K562 (cell line): ENCODE measurements around the gene COG7. TPM values are rescaled to one million over a fixed set of nuclear protein-coding genes. Genes with fewer than 3 reads are reported as not detected.

ENCODE experiments used
- ATAC-seq: fragments of 200-7000 bp; cut with Tn5 transposase; 3 replicates; pipeline ENCODE4 v1.9.1; 2020; ENCODE audit warnings: moderate library complexity
- Bru-seq: library from RNA; stranded (reverse); fragments of 400-500 nt; gene quantifications from one replicate; lab custom pipeline; 2021; lab: Mats Ljungman, UMichigan
- BruChase-seq, 2 experiments: library from RNA; stranded (reverse); fragments of 400-500 nt; gene quantifications; one replicate each; lab custom pipeline; 2021; lab: Mats Ljungman, UMichigan
- BruUV-seq: library from RNA; stranded (reverse); fragments of 400-500 nt; replicated peaks from 2 replicates; lab custom pipeline; 2021; lab: Mats Ljungman, UMichigan
- CTCF ChIA-PET: fragments of 300-600 bp; formaldehyde crosslinking; extraction: SDS; loops from one replicate; lab custom pipeline; 2021; ENCODE audit warnings: low intra/inter-chr PET ratio; lab: Yijun Ruan, JAX
- POLR2A ChIA-PET: fragments of 300-600, 350-650 bp; sonication (Branson Sonifier 250); formaldehyde crosslinking; extraction: SDS; loops from one replicate; lab custom pipeline; 2021; ENCODE audit warnings: antibody characterized with exemption, inconsistent platforms; lab: Yijun Ruan, JAX
- DNase-seq, 4 experiments: peaks; one replicate each; pipeline versions ENCODE4 v3.0.0 to v3.0.0-alpha.2; 2011 to 2018; ENCODE audit warnings: low spot score in 3 of 4, mixed read lengths in 3 of 4; ENCODE audit errors: extremely low read depth in 1 of 4
- FAIRE-seq: peaks from 2 replicates; lab custom pipeline; 2011; peaks lifted over from hg19 to GRCh38; lab: Jason Lieb, UNC
- H2AFZ ChIP-seq: 2 replicates; pipeline ENCODE4 v1.6.0; 2011; ENCODE audit warnings: low read depth, low read length, control low read depth, inconsistent platforms
- H3K27ac ChIP-seq: fragments of 200-600 bp; 3 replicates; pipeline ENCODE4 v1.8.0; 2011; ENCODE audit warnings: low read depth, mild to moderate bottlenecking, control low read depth, inconsistent platforms, low read length, moderate library complexity, mixed read lengths; ENCODE audit errors: extremely low read depth
- H3K27me3 ChIP-seq, 2 experiments: fragments of 300-600 bp in 1 of 2; 2 replicates in 1 of 2; 3 replicates in 1 of 2; pipeline versions ENCODE4 v1.6.0 to v1.8.0; 2011; ENCODE audit warnings: inconsistent platforms in 2 of 2, low read length in 2 of 2, mild to moderate bottlenecking in 1 of 2, mixed read lengths in 1 of 2, moderate library complexity in 1 of 2; ENCODE audit not compliant: control insufficient read depth in 2 of 2, insufficient read depth in 2 of 2
- H3K36me3 ChIP-seq: fragments of 300-600 bp; 3 replicates; pipeline ENCODE4 v1.8.0; 2011; ENCODE audit warnings: mild to moderate bottlenecking, low read length, inconsistent platforms; ENCODE audit not compliant: control insufficient read depth, insufficient read depth
- H3K4me1 ChIP-seq, 2 experiments: fragments of 200-600 bp in 1 of 2; replicated peaks in 1 of 2; 2 replicates in 1 of 2; 3 replicates in 1 of 2; pipeline versions ENCODE4 v1.5.1 to v1.8.0; 2011; ENCODE audit warnings: inconsistent platforms in 2 of 2, low read length in 2 of 2, mild to moderate bottlenecking in 1 of 2, mixed read lengths in 1 of 2, moderate library complexity in 1 of 2; ENCODE audit not compliant: control insufficient read depth in 2 of 2, insufficient read depth in 2 of 2
- H3K4me2 ChIP-seq: 2 replicates; pipeline ENCODE4 v1.6.1; 2011; ENCODE audit warnings: low read length, control low read depth, inconsistent platforms, mixed read lengths; ENCODE audit not compliant: insufficient read depth
- H3K4me3 ChIP-seq: fragments of 200-600 bp; sonication (generic), shearing (Covaris generic); 2 replicates; pipeline ENCODE4 v1.5.1; 2016; ENCODE audit warnings: control low read depth, inconsistent platforms
- H3K79me2 ChIP-seq: fragments of 200-600 bp; 3 replicates; pipeline ENCODE4 v1.8.0; 2011; ENCODE audit warnings: low read length, inconsistent platforms; ENCODE audit not compliant: control insufficient read depth, insufficient read depth
- H3K9ac ChIP-seq, 2 experiments: 2 replicates each; pipeline versions ENCODE4 v1.6.0 to v1.6.1; 2011; ENCODE audit warnings: low read depth in 2 of 2, low read length in 2 of 2, control low read depth in 1 of 2, inconsistent platforms in 1 of 2, mild to moderate bottlenecking in 1 of 2, mixed read lengths in 1 of 2; ENCODE audit not compliant: insufficient read depth in 1 of 2
- H3K9me1 ChIP-seq: one replicate; pipeline ENCODE4 v1.6.0; 2011; ENCODE audit warnings: inconsistent platforms, mild to moderate bottlenecking, low read length, moderate library complexity; ENCODE audit not compliant: control insufficient read depth, insufficient read depth
- H3K9me3 ChIP-seq: replicated peaks from 2 replicates; pipeline ENCODE4 v1.5.1; 2011; ENCODE audit warnings: low read depth, low read length, inconsistent platforms; ENCODE audit not compliant: control insufficient read depth, insufficient read depth
- H4K20me1 ChIP-seq: replicated peaks from 2 replicates; pipeline ENCODE4 v1.6.1; 2011; ENCODE audit warnings: low read length, inconsistent platforms, mixed read lengths; ENCODE audit not compliant: control insufficient read depth, insufficient read depth
- DIDO1 ChIP-seq: fragments of 450-650 bp; IDR thresholded peaks from 2 replicates; pipeline ENCODE4 v1.6.1; 2016; ENCODE audit warnings: low read depth, missing biosample characterization, missing genetic modification characterization
- MBD1 ChIP-seq: fragments of 250-450 bp; sonication (Bioruptor Pico); IDR thresholded peaks from 2 replicates; pipeline ENCODE4 v1.8.0; 2022; ENCODE audit warnings: inconsistent platforms
- MCM2 ChIP-seq: fragments of 450-650 bp; IDR thresholded peaks from 2 replicates; pipeline ENCODE4 v1.6.1; 2017; ENCODE audit warnings: low read depth, mild to moderate bottlenecking
- MECOM ChIP-seq: fragments of 250-450 bp; sonication (Bioruptor Pico); IDR thresholded peaks from 2 replicates; pipeline ENCODE4 v1.8.0; 2022; ENCODE audit warnings: inconsistent platforms
- NFRKB ChIP-seq: fragments of 450-650 bp; IDR thresholded peaks from 2 replicates; pipeline ENCODE4 v1.6.1; 2016; ENCODE audit warnings: low read depth
- RNF2 ChIP-seq: sonication (generic); IDR thresholded peaks from 2 replicates; pipeline ENCODE4 v1.6.1; 2016
- TAF1 ChIP-seq: IDR thresholded peaks from 2 replicates; pipeline ENCODE4 v1.6.1; 2011; ENCODE audit warnings: mild to moderate bottlenecking, low read length, moderate library complexity; ENCODE audit not compliant: insufficient read depth, control insufficient read depth, severe bottlenecking; ENCODE audit errors: extremely low read depth
- TOE1 ChIP-seq, 2 experiments: fragments of 450-650 bp in 1 of 2; sonication (generic) in 1 of 2; formaldehyde crosslinking in 1 of 2; IDR thresholded peaks; 2 replicates each; pipeline versions ENCODE4 v1.7.1 to v1.8.0; 2016 to 2022; ENCODE audit warnings: borderline replicate concordance in 2 of 2, mild to moderate bottlenecking in 2 of 2, antibody characterized with exemption in 1 of 2, inconsistent platforms in 1 of 2, low read depth in 1 of 2, missing genetic modification reagents in 1 of 2, moderate library complexity in 1 of 2
- TRIM24 ChIP-seq, 2 experiments: fragments of 450-650 bp; IDR thresholded peaks; 2 replicates each; pipeline ENCODE4 v1.6.1; 2016
- ZFP36 ChIP-seq: fragments of 150-350 bp; IDR thresholded peaks from 2 replicates; pipeline ENCODE4 v1.6.1; 2018; ENCODE audit warnings: low read length, low read depth; ENCODE audit not compliant: partially characterized antibody
- WGBS: fragments of 100-300 bp; shearing (Covaris generic); methylation state at CpG from one replicate; pipeline ENCODE4 v1.1.6; 2016; ENCODE audit warnings: low coverage, mixed read lengths; ENCODE audit not compliant: insufficient coverage; ENCODE audit errors: missing lambda C conversion rate; 5-methylcytosine and 5-hydroxymethylcytosine counted together
- in situ Hi-C: fragments of 300-500 bp; cut with MboI; formaldehyde crosslinking; loops from 4 replicates; pipeline ENCODE4 v1.15.0; 2018; ENCODE audit warnings: inconsistent platforms, mixed read lengths
- intact Hi-C: fragments of 100-400 bp; cut with micrococcal nuclease; formaldehyde crosslinking; loops from 2 replicates; pipeline ENCODE4 v1.14.2; 2022
- long read RNA-seq, 3 experiments: library from polyadenylated mRNA in 2 of 3; library from RNA in 1 of 3; unstranded in 2 of 3; stranded (forward) in 1 of 3; transcript quantifications; one replicate each; pipeline ENCODE4 v2.0.0, GENCODE V29; 2019 to 2022
- polyA minus RNA-seq, 3 experiments: library from RNA; depleted of rRNA, polyadenylated mRNA; stranded (reverse); fragments of >200 nt; gene quantifications; 2 replicates each; pipeline ENCODE4 v1.2.3, GENCODE V29; 2011
- polyA plus RNA-seq, 8 experiments: library from polyadenylated mRNA; depleted of rRNA in 4 of 8; stranded (reverse) in 5 of 8; unstranded in 3 of 8; fragments of >200 nt; fragmentation: Nextera tagmentation in 2 of 8; fragmentation: Illumina TruSeq in 1 of 8; extraction: Ambion mirVana in 2 of 8; extraction: Trizol in 1 of 8; gene quantifications; 2 replicates each; pipeline versions ENCODE4 v1.2.1 to v1.2.3, GENCODE V29; 2011 to 2014; ENCODE audit warnings: inconsistent platforms in 1 of 8, missing spikeins in 1 of 8
- total RNA-seq, 7 experiments: library from RNA; depleted of rRNA in 6 of 7; stranded (reverse); fragments of >200 nt in 6 of 7; fragmentation: Illumina TruSeq in 2 of 7; extraction: Trizol in 2 of 7; gene quantifications; 2 replicates each; pipeline versions ENCODE4 v1.2.1 to v1.2.3, GENCODE V29; 2011 to 2021; ENCODE audit warnings: low replicate concordance in 1 of 7
- TF ChIP-seq, protein P1 (sequence below): fragments of 450-650 bp; IDR thresholded peaks from 2 replicates; pipeline ENCODE4 v1.6.1; 2016; ENCODE audit warnings: mild to moderate bottlenecking

The COG7 gene
- 130 and 148 TPM in 2 replicates for total RNA-seq (2011; cell fraction: chromatin; rRNA removed; ENCODE audit: low replicate concordance)
- 64.2 and 80.3 TPM in 2 replicates for total RNA-seq (2011; cell fraction: nucleolus; rRNA removed)
- total RNA-seq (2011; cell fraction: nucleoplasm; rRNA removed), result 81.6 and 84.3 TPM in 2 replicates
- total RNA-seq (2014; rRNA removed) (10.3 and 15.6 TPM in 2 replicates), total RNA-seq (2014; rRNA removed; fragmentation: Illumina TruSeq; extraction: Trizol) (10.1 and 12.6 TPM in 2 replicates), total RNA-seq (2015; rRNA removed; fragmentation: Illumina TruSeq; extraction: Trizol) (15.1 and 17.4 TPM in 2 replicates), total RNA-seq (2021) (15.7 and 16.0 TPM in 2 replicates), polyA plus RNA-seq (2011; rRNA removed) (17.4 and 33.4 TPM in 2 replicates), polyA plus RNA-seq (2014; fragmentation: Illumina TruSeq; extraction: Trizol) (17.6 and 18.9 TPM in 2 replicates), polyA plus RNA-seq (2014; fragmentation: Nextera tagmentation; extraction: Ambion mirVana) (1 to 10 TPM; 3.8 to 7.6 TPM), polyA plus RNA-seq (2014; rRNA removed) (13.4 and 16.6 TPM in 2 replicates), polyA minus RNA-seq (2011; rRNA and poly(A)+ RNA removed) (28.9 and 31.1 TPM in 2 replicates), Bru-seq, nascent RNA (percentile 64 among the genes with signal in this experiment), BruChase-seq, experiment 1, labeled RNA remaining after a 2-hour chase (percentile 72 among the genes with signal in this experiment), BruChase-seq, experiment 2, labeled RNA remaining after a 6-hour chase (percentile 80 among the genes with signal in this experiment)
- 39.4 and 44.8 TPM in 2 replicates for polyA plus RNA-seq (2011; cell fraction: cytosol; rRNA removed)
- 62.0 and 68.1 TPM in 2 replicates for polyA plus RNA-seq (2011; cell fraction: nucleus; rRNA removed)
- 12.1 and 16.8 TPM in 2 replicates for polyA plus RNA-seq (2012)
- polyA minus RNA-seq (2011; cell fraction: cytosol; rRNA and poly(A)+ RNA removed), result 13.2 and 19.2 TPM in 2 replicates
- 18.8 and 25.3 TPM in 2 replicates for polyA minus RNA-seq (2011; cell fraction: nucleus; rRNA and poly(A)+ RNA removed)
- long read RNA-seq, experiment 1, transcript COG7-201 (17 exons, 2,926 nt), result major isoform, 16 of 38 reads
- long read RNA-seq, experiment 1, partial matches to known transcripts, result 15 of 38 reads
- long read RNA-seq, experiment 1, other reads (novel, unspliced or antisense), result 7 of 38 reads
- long read RNA-seq, experiment 2, transcript COG7-201 (17 exons, 2,926 nt), result major isoform, 7 of 13 reads
- long read RNA-seq, experiment 2, partial matches to known transcripts, result 5 of 13 reads
- long read RNA-seq, experiment 2, other reads (novel, unspliced or antisense), result 1 of 13 reads
- long read RNA-seq, experiment 3, transcript COG7-201 (17 exons, 2,926 nt), result major isoform, 11 of 14 reads
- long read RNA-seq, experiment 3, partial matches to known transcripts, result 1 of 14 reads
- long read RNA-seq, experiment 3, other reads (novel, unspliced or antisense), result 2 of 14 reads

GRCh38 chr16:23452572-23453337, at the start of gene COG7:
Gene COG7, minus strand, starts transcription at chr16:23453189. Its CDS starts 195 bp downstream, at chr16:23452994.
- peak; percentile 94 for ATAC-seq
- no peaks in the 10 kb centered on the region for H4K20me1 ChIP-seq
- H2AFZ ChIP-seq, result peak within 1 kb of the TSS; percentile 99
- peak within 1 kb of the TSS; percentile 68 for H3K27ac ChIP-seq
- peaks cover 12 to 17% of the 10 kb centered on the region in 2 experiments; a peak in 3 of 5 replicates for H3K4me1 ChIP-seq
- CTCF ChIA-PET, result no interaction called here
- no peaks in the 10 kb centered on the region for H3K27me3 ChIP-seq
- peak; percentile 90 for FAIRE-seq
- POLR2A ChIA-PET, result interaction anchor here (1.1 to 2.0 kb wide), 6 partner anchors 11 to 105 kb away, joined by 3 to 8 read pairs (median 4); partner anchors contain the start of genes EARS2 and UBFD1
- intact Hi-C loops (no loop called here), in situ Hi-C loops (no loop called here)
- DNase-seq, result peak; percentile 85 to 89 (median 86)
- H3K9me3 ChIP-seq, result no peaks in the 10 kb centered on the region
- BruUV-seq, result TSS peak; percentile 75
- under 1% methylated on average over 56 of the region's 57 CpGs for WGBS
- peak within 1 kb of the TSS; percentile 80 for H3K4me3 ChIP-seq
- peak within 1 kb of the TSS; percentile 95 for H3K4me2 ChIP-seq
- no peaks in the 10 kb centered on the region for H3K9me1 ChIP-seq
- peaks cover 29% of the 10 kb centered on the region for H3K79me2 ChIP-seq
- H3K9ac ChIP-seq, result peak within 1 kb of the TSS; percentile 78 to 95
- peaks cover 4% of the 10 kb centered on the region; the same call in 1 of the 3 replicates for H3K36me3 ChIP-seq
- 0 out of 2 replicates have a peak, but pooled peaks have one; percentile 18 for TF ChIP-seq DIDO1
- peak; percentile 45; the same call in 1 of the 2 replicates for TF ChIP-seq RNF2
- TF ChIP-seq MECOM (CRISPR knock-in tag), result no peak
- TF ChIP-seq MCM2, result no peak
- peak; percentile 49; the same call in 1 of the 2 replicates for TF ChIP-seq NFRKB
- TF ChIP-seq, protein P1, sequence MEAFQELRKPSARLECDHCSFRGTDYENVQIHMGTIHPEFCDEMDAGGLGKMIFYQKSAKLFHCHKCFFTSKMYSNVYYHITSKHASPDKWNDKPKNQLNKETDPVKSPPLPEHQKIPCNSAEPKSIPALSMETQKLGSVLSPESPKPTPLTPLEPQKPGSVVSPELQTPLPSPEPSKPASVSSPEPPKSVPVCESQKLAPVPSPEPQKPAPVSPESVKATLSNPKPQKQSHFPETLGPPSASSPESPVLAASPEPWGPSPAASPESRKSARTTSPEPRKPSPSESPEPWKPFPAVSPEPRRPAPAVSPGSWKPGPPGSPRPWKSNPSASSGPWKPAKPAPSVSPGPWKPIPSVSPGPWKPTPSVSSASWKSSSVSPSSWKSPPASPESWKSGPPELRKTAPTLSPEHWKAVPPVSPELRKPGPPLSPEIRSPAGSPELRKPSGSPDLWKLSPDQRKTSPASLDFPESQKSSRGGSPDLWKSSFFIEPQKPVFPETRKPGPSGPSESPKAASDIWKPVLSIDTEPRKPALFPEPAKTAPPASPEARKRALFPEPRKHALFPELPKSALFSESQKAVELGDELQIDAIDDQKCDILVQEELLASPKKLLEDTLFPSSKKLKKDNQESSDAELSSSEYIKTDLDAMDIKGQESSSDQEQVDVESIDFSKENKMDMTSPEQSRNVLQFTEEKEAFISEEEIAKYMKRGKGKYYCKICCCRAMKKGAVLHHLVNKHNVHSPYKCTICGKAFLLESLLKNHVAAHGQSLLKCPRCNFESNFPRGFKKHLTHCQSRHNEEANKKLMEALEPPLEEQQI, result no peak
- TF ChIP-seq TOE1 (IDR thresholded peaks at IDR 0.05; ENCODE audit: borderline replicate concordance), result peak; percentile 91; the same call in 1 of the 2 replicates
- TF ChIP-seq TOE1 (CRISPR knock-in tag; IDR thresholded peaks at IDR 0.05; ENCODE audit: borderline replicate concordance, low read depth), result no peak
- peak; percentile 33 for TF ChIP-seq TAF1
- peak; percentile 88 for TF ChIP-seq ZFP36
- TF ChIP-seq TRIM24 (IDR thresholded peaks at IDR 0.05), result peak in 1 of 2 experiments; percentile 88; a peak in 2 of 4 replicates
- no peak for TF ChIP-seq MBD1 (CRISPR knock-in tag)
